Right atrium auricular region (tissue), 2 donors: ENCODE data around the gene RPL35. TPM values are rescaled to one million over a fixed set of nuclear protein-coding genes. Genes with fewer than 3 reads are reported as not detected.

Experiments used
- DNase-seq: peaks from one replicate; pipeline ENCODE4 v3.0.0-alpha.2; 2019; ENCODE audit warnings: low spot score
- H3K27ac ChIP-seq, 2 donors: fragments of 200-600 bp; sonication (generic); 1 replicate in 1 of 2; 2 replicates in 1 of 2; pipeline ENCODE4 v1.5.1; 2016 to 2019
- H3K27me3 ChIP-seq, 2 donors: fragments of 200-600 bp; sonication (generic); one replicate each; pipeline versions ENCODE4 v1.5.1 to v1.6.0; 2017 to 2019
- H3K36me3 ChIP-seq: fragments of 200-600 bp; sonication (generic); one replicate; pipeline ENCODE4 v1.5.1; 2016
- H3K4me1 ChIP-seq, 2 donors: fragments of 200-600 bp; sonication (generic); one replicate each; pipeline versions ENCODE4 v1.5.1 to v1.6.0; 2017 to 2019
- H3K4me3 ChIP-seq, 2 donors: fragments of 200-600 bp; sonication (generic); 1 replicate in 1 of 2; 2 replicates in 1 of 2; pipeline ENCODE4 v1.5.1; 2017 to 2019; ENCODE audit warnings: mild to moderate bottlenecking in 1 of 2, moderate library complexity in 1 of 2
- H3K9me3 ChIP-seq, 2 donors: fragments of 200-600 bp; sonication (generic); one replicate each; pipeline ENCODE4 v1.5.1; 2019
- CTCF ChIP-seq, 2 donors: fragments of 200-600 bp; sonication (generic); IDR thresholded peaks; one replicate each; pipeline ENCODE4 v1.5.1; 2019; ENCODE audit warnings: antibody characterized with exemption in 2 of 2
- total RNA-seq, 2 donors: library from RNA; depleted of rRNA; stranded (reverse); fragments of >200 nt; gene quantifications; one replicate each; pipeline ENCODE4 v1.1.0, GENCODE V29; 2016

The RPL35 gene
- total RNA-seq, 2 donors from 2014 or later: 846 to 1,378 TPM

GRCh38 chr9:124880501-124880900, 18.7 kb upstream of the RPL35 start:
- Histone ChIP-seq H3K9me3 (no peaks in the 10 kb centered on the region), H3K27me3 (no peaks in the 10 kb centered on the region), H3K4me1 (no peaks in the 10 kb centered on the region), H3K4me3 (no peak overlapping the region), H3K36me3 (peaks cover 81% of the 10 kb centered on the region), H3K27ac (no peak overlapping the region)
- no peak for TF ChIP-seq CTCF (IDR thresholded peaks at IDR 0.05)
- DNase-seq: no peak

DNA sequence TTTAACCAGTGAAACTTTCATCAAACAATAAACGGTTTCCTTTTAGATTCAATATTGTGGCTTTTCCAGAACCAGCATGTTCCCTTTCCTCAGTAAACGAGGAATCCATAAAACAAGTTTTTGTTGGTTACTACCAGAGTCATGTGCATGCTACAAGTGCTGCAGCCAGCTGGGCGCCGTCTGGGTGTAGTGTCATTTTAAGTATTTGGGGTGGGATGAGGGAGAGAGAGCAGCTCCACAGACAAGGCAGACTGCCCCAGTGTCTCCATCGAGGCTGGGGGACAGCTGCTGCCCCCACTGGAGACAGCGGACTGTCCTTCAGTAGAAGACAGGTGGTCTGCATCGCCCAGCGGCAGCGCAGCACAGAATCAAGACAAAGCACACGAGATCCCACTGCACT, 17.5 kb upstream of the RPL35 start:
- Histone ChIP-seq H3K4me1 (no peaks in the 10 kb centered on the region), H3K9me3 (no peaks in the 10 kb centered on the region), H3K27me3 (no peaks in the 10 kb centered on the region), H3K4me3 (no peak overlapping the region), H3K27ac (no peak overlapping the region), H3K36me3 (peaks cover 82% of the 10 kb centered on the region)
- DNase-seq: no peak
- no peak for TF ChIP-seq CTCF (IDR thresholded peaks at IDR 0.05)

GRCh38 chr9:124878518-124878917, 16.8 kb upstream of the RPL35 start:
- peaks cover 90% of the 10 kb centered on the region for H3K36me3 ChIP-seq
- no peak for TF ChIP-seq CTCF (IDR thresholded peaks at IDR 0.05)

DNA sequence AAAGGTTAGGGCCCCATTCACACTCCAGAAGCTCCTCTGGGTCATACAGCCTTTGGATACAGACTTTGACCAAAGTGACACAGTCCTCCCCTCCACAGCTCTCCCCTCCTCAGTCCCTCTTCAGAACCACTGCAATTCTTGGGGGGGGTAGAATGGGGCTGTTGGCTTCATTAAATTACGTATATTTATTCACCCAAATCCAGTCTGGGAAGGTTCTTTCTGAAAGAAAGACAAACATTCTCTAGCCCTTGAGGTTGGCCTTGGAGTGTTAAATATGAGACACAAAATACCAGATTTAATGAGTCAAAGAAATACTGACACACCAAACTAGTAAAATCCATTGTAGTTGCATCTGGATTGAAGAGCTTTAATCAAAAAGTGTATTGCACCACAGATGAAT, 16.3 kb upstream of the RPL35 start:
- Histone ChIP-seq H3K27ac (no peak overlapping the region), H3K4me3 (no peak overlapping the region), H3K36me3 (peaks cover 91% of the 10 kb centered on the region), H3K27me3 (no peaks in the 10 kb centered on the region), H3K9me3 (no peaks in the 10 kb centered on the region), H3K4me1 (peaks cover 0 to 11% of the 10 kb centered on the region in 2 donors)
- no peak for TF ChIP-seq CTCF (IDR thresholded peaks at IDR 0.05)
- no peak for DNase-seq

More at GRCh38 chr9:124878518-124878917, 16.8 kb upstream of the RPL35 start:
- no peaks in the 10 kb centered on the region for H3K9me3 ChIP-seq
- no peak overlapping the region for H3K27ac ChIP-seq
- no peak overlapping the region for H3K4me3 ChIP-seq
- no peak for DNase-seq
- H3K4me1 ChIP-seq: peaks cover 0 to 6% of the 10 kb centered on the region in 2 donors
- H3K27me3 ChIP-seq: no peaks in the 10 kb centered on the region

DNA sequence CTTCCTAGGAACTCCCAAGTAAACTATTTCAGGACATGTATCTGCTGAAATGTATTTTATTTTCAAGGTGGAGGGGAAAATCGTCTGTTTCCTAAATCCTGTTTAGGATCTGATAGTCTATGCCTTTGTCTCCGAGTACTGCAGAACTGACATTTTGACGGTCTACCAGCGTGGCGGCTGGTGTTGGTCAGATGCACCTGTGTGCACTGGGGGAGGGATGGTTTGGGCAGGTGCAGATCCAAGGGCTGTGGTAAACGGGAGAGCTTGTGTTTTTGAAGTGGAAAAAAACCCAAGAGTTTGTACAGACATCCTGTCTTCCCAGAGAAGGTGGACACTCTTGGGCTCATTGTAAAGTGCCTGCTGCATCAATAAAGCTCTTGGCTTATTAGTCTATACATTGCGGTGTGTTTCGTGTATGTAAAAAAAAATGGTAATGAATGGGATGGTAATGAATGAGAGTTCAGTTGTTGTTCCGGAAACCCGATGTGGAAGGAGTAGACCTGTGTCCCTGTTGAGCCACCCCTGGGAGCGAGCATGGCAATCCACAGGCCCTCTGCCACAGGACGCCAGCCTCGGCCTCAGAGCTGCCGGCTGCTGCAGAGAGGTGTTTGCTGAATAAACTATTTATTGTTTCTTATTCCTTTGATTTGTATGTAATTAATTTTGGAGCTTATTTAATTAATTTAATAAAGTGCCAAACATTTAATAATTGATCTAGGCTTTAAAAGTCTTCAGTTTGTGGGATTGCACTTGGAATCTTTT, 15.4 kb upstream of the RPL35 start:
- Histone ChIP-seq H3K36me3 (peaks cover 87% of the 10 kb centered on the region), H3K4me3 (no peak overlapping the region), H3K9me3 (no peaks in the 10 kb centered on the region), H3K27ac (no peak overlapping the region), H3K4me1 (peaks cover 0 to 19% of the 10 kb centered on the region in 2 donors), H3K27me3 (no peaks in the 10 kb centered on the region)
- DNase-seq: no peak
- no peak for TF ChIP-seq CTCF (IDR thresholded peaks at IDR 0.05)

DNA sequence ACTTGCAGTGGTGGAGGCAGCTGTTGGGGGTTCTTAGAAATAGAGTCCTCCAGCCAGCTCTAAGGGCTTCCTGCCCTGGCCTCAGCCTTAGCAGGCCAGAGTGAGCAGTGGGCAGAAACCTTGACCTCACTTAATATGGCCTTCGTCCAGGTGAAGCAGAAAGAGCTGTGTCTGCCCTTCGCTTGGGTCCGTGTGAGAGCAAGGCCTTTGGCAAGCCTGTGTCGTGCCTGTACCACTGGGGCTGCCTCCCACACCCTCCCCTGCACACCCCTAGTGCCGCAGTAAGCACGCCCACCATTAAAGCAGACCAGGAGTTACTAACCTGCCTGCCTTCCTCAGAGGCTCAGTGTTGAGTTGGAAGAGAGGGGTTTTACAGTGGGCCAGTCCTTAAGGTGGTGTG, 13.7 kb upstream of the RPL35 start:
- no peak for DNase-seq
- TF ChIP-seq CTCF (IDR thresholded peaks at IDR 0.05): no peak
- Histone ChIP-seq H3K9me3 (no peaks in the 10 kb centered on the region), H3K4me3 (no peak overlapping the region), H3K27me3 (no peaks in the 10 kb centered on the region), H3K4me1 (peaks cover 0 to 36% of the 10 kb centered on the region in 2 donors), H3K27ac (no peak overlapping the region), H3K36me3 (peaks cover 70% of the 10 kb centered on the region)
